Measurements from ENCODE around the gene MAGOHB. TPM values are rescaled to one million over a fixed set of nuclear protein-coding genes. Genes with fewer than 3 reads are reported as not detected.
"Not testable (repeated sequence)": the region's sequence is repeated elsewhere in the genome, so short reads cannot be mapped to it uniquely, and the experiment has no call there.

MAGOHB gene
- total RNA-seq, 6 experiments from 2014 or later = 40.7 to 50.7 (median 47.4) TPM

DNA sequence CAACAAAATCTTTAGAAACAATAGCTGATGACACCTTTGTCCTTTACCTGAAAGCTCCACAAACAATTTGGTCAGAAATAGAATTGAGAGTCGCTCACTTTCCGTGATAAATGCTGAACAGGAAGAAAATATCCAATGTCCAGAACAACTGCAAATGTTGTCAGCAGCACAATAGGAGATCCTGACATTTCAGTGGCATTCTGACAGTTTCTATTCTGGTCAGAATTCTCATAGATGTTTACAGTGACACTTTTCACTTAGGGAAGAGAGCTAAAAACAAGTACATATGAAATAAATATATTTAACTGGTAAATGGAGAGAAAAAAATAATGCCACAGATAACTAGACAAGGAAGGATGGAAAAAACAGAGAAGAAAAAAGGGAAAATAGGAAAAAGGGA is 39.1 kb downstream of the MAGOHB start:
- H3K27me3 Mint-ChIP-seq (ENCODE audit: insufficient read depth) = peaks cover 5% of the 10 kb centered on the region; the same call in 1 of the 2 replicates
- DNase-seq = no peak
- no peaks in the 10 kb centered on the region for H3K36me3 Mint-ChIP-seq (ENCODE audit: low read depth)
- H3K4me1 Mint-ChIP-seq (ENCODE audit: low read depth) = peaks cover 13% of the 10 kb centered on the region
- H3K4me3 Mint-ChIP-seq = no peak overlapping the region
- no peaks in the 10 kb centered on the region; the same call in 1 of the 2 replicates for H3K9me3 Mint-ChIP-seq
- no peak overlapping the region for H3K27ac Mint-ChIP-seq
- TF ChIP-seq, protein P1, sequence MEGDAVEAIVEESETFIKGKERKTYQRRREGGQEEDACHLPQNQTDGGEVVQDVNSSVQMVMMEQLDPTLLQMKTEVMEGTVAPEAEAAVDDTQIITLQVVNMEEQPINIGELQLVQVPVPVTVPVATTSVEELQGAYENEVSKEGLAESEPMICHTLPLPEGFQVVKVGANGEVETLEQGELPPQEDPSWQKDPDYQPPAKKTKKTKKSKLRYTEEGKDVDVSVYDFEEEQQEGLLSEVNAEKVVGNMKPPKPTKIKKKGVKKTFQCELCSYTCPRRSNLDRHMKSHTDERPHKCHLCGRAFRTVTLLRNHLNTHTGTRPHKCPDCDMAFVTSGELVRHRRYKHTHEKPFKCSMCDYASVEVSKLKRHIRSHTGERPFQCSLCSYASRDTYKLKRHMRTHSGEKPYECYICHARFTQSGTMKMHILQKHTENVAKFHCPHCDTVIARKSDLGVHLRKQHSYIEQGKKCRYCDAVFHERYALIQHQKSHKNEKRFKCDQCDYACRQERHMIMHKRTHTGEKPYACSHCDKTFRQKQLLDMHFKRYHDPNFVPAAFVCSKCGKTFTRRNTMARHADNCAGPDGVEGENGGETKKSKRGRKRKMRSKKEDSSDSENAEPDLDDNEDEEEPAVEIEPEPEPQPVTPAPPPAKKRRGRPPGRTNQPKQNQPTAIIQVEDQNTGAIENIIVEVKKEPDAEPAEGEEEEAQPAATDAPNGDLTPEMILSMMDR (IDR thresholded peaks at IDR 0.05) = no peak

DNA sequence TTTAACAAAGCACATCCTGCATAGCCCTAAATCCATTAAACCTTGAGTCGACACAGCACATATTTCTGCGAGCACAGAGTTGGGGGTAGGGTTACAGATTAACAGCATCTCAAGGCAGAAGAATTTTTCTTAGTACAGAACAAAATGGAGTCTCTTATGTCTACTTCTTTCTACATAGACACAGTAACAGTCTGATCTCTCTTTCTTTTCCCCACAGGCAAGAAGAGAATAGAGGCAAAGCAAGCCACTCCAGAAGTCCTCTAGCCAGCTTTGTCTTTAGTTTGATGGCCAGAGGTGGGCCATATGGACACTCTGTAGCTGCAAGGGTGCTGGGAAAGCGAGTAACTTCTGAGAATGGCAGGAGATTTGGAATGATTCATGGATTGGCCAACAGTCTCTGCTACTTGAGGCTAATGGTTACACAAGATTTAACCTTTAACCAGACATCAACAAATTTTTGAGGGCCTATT is 41.4 kb downstream of the MAGOHB start:
- not testable (repeated sequence) for H3K27me3 Mint-ChIP-seq (ENCODE audit: insufficient read depth)
- H3K27ac Mint-ChIP-seq = peak overlapping the region; percentile 51; the same call in 1 of the 2 replicates

DNA sequence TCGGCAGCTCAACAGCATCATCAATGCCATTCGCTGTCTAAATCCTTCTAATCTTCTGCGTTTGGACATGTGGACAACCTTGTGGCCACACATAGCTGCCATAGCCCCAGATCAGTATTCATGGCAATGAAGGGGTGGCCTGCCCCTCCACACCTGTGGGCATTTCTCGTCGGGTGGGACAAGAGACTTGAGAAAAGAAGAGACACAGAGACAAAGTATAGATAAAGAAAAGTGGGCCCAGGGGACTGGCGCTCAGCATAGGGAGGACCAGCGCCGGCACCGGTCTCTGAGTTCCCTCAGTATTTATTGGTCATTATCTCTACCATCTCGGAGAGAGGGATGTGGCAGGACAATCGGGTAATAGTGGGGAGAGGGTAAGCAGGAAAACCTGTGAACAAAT is 42.3 kb downstream of the MAGOHB start:
- TF ChIP-seq, protein P1 (IDR thresholded peaks at IDR 0.05) = no peak
- DNase-seq = no peak
- no peak overlapping the region for H3K27ac Mint-ChIP-seq
- no peaks in the 10 kb centered on the region; the same call in 1 of the 2 replicates for H3K9me3 Mint-ChIP-seq
- no peak overlapping the region for H3K4me3 Mint-ChIP-seq
- peaks cover 10% of the 10 kb centered on the region; the same call in 1 of the 2 replicates for H3K27me3 Mint-ChIP-seq (ENCODE audit: insufficient read depth)
- H3K36me3 Mint-ChIP-seq (ENCODE audit: low read depth) = no peaks in the 10 kb centered on the region
- H3K4me1 Mint-ChIP-seq (ENCODE audit: low read depth) = peaks cover 13% of the 10 kb centered on the region

More for the DNA sequence above, 41.4 kb downstream of the MAGOHB start:
- not testable (repeated sequence) for H3K4me3 Mint-ChIP-seq; H3K9me3 Mint-ChIP-seq; H3K36me3 Mint-ChIP-seq (ENCODE audit: low read depth)
- peak; percentile 20 for DNase-seq
- H3K4me1 Mint-ChIP-seq (ENCODE audit: low read depth) = peaks cover 13% of the 10 kb centered on the region

DNA sequence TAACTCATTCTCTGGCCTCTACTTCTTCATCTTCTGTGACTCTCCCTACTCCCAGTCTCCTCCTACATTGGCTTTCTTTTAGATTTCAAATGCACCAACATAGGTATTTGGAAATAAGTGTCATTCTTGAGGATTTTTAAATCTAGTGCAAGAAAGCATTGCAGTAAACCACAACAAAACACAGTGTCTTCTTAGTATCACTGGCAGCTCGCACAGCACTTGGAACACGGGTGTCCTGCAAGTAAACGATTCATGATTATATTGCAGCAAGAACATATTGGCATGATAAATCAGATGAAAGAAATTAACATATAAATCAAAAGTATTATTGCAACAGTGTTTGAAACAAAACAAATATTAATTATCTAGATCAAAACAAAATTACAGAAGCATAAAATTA is 45.6 kb downstream of the MAGOHB start:
- H3K27ac Mint-ChIP-seq = no peak overlapping the region
- no peak for DNase-seq
- H3K9me3 Mint-ChIP-seq = no peaks in the 10 kb centered on the region; the same call in 1 of the 2 replicates
- H3K4me3 Mint-ChIP-seq = no peak overlapping the region
- TF ChIP-seq, protein P1 (IDR thresholded peaks at IDR 0.05) = no peak
- H3K4me1 Mint-ChIP-seq (ENCODE audit: low read depth) = peaks cover 35% of the 10 kb centered on the region
- no peaks in the 10 kb centered on the region for H3K36me3 Mint-ChIP-seq (ENCODE audit: low read depth)
- H3K27me3 Mint-ChIP-seq (ENCODE audit: insufficient read depth) = peaks cover 10% of the 10 kb centered on the region

- no peak overlapping the region for H3K4me3 Mint-ChIP-seq
- no peaks in the 10 kb centered on the region for H3K9me3 Mint-ChIP-seq
- H3K36me3 Mint-ChIP-seq (ENCODE audit: low read depth) = no peaks in the 10 kb centered on the region
- peaks cover 6% of the 10 kb centered on the region for H3K27me3 Mint-ChIP-seq (ENCODE audit: insufficient read depth)
- H3K27ac Mint-ChIP-seq = no peak overlapping the region
- TF ChIP-seq, protein P1 (IDR thresholded peaks at IDR 0.05) = no peak
- H3K4me1 Mint-ChIP-seq (ENCODE audit: low read depth) = peaks cover 26% of the 10 kb centered on the region
- no peak for DNase-seq
Measured at GRCh38 chr12:10563966-10564365, 49.4 kb downstream of the MAGOHB start.

- Mint-ChIP-seq H3K4me1 (ENCODE audit: low read depth) (peaks cover 26% of the 10 kb centered on the region), H3K27ac (no peak overlapping the region), H3K4me3 (no peak overlapping the region), H3K9me3 (no peaks in the 10 kb centered on the region), H3K27me3 (ENCODE audit: insufficient read depth) (peaks cover 6% of the 10 kb centered on the region), H3K36me3 (ENCODE audit: low read depth) (no peaks in the 10 kb centered on the region)
- TF ChIP-seq, protein P1 (IDR thresholded peaks at IDR 0.05) = no peak
- no peak for DNase-seq
Measured at GRCh38 chr12:10563002-10563401, 50.4 kb downstream of the MAGOHB start.

Measured in HFFc6 (cell line).